ENCODE data around the gene LAMTOR2. TPM values are rescaled to one million over a fixed set of nuclear protein-coding genes. Genes with fewer than 3 reads are reported as not detected.

Gene LAMTOR2
- total and polyA plus RNA-seq, 9 of the 15 experiments (the other 6 are each of a cell fraction or from before 2014, with no cell fraction given) = 39.0 to 161 (median 74.6) TPM

GRCh38 chr1:156082309-156083091 lies 27.9 kb downstream of the LAMTOR2 start, which contains the start of gene MEX3A (continued):
- TF ChIP-seq SIN3A (IDR thresholded peaks at IDR 0.05; ENCODE audit: borderline replicate concordance in 2 of 2, control insufficient read depth in 1 of 2, low read depth in 2 of 2, low read length in 2 of 2) (peak; percentile 91 to 96), PCBP1 (IDR thresholded peaks at IDR 0.05; ENCODE audit: low read depth, low read length, poor library complexity, severe bottlenecking) (peak; percentile 59), GMEB1 (CRISPR knock-in tag; IDR thresholded peaks at IDR 0.05) (peak; percentile 32; the same call in 1 of the 2 replicates), ZFX (CRISPR knock-in tag; IDR thresholded peaks at IDR 0.05) (peak; percentile 14; the same call in 1 of the 2 replicates), REST (IDR thresholded peaks at IDR 0.05; ENCODE audit: borderline replicate concordance) (peak; percentile 72), REST (CRISPR knock-in tag; IDR thresholded peaks at IDR 0.05; ENCODE audit: low read depth) (no peak), RNF2 (IDR thresholded peaks at IDR 0.05) (no peak), E2F6 (IDR thresholded peaks at IDR 0.05; ENCODE audit: borderline replicate concordance in 1 of 2, extremely low read depth in 1 of 2, insufficient read depth in 1 of 2, insufficient read length in 1 of 2, low read depth in 1 of 2, low read length in 1 of 2, poor library complexity in 1 of 2, severe bottlenecking in 1 of 2) (peak; percentile 41 to 66), KDM4B (IDR thresholded peaks at IDR 0.05; ENCODE audit: borderline replicate concordance in 2 of 2, low read depth in 1 of 2) (peak in 1 of 2 experiments; percentile 88; a peak in 1 of 4 replicates), VEZF1 (CRISPR knock-in tag; IDR thresholded peaks at IDR 0.05) (peak; percentile 100), ETV6 (IDR thresholded peaks at IDR 0.05; ENCODE audit: borderline replicate concordance in 1 of 2, low read depth in 2 of 2, low read length in 1 of 2) (no peak), ETV6 (CRISPR knock-in tag; IDR thresholded peaks at IDR 0.05; ENCODE audit: borderline replicate concordance) (no peak)
